Measurements from ENCODE around the gene GLUL.

- no peak for TF ChIP-seq CTCF (conservative IDR thresholded peaks at IDR 0.05 in 1 of 2, IDR thresholded peaks at IDR 0.05 in 1 of 2; ENCODE audit: extremely low read depth in 1 of 2, insufficient read depth in 1 of 2, low read depth in 1 of 2, low read length in 2 of 2)
- no peak for TF ChIP-seq EZH2 (IDR thresholded peaks at IDR 0.05; ENCODE audit: borderline replicate concordance, low read length)
Observed at GRCh38 chr1:182438326-182438725, 46.7 kb upstream of the GLUL start.
